GM12874 (cell line): Measurements from ENCODE around the gene TRAF3IP3.

ENCODE experiments used
- CTCF ChIP-seq: IDR thresholded peaks from 2 replicates; pipeline ENCODE4 v1.5.1; 2011; ENCODE audit warnings: low read depth, mild to moderate bottlenecking, control low read depth, low read length, moderate library complexity; ENCODE audit not compliant: insufficient read depth

Gene TRAF3IP3

GRCh38 chr1:209756615-209757445 is 977 bp downstream of the TRAF3IP3 start:
- TF ChIP-seq CTCF: no peak

- TF ChIP-seq CTCF: no peak
Measured at GRCh38 chr1:209758400-209758799, 2.5 kb downstream of the TRAF3IP3 start.

- no peak for TF ChIP-seq CTCF
Measured at GRCh38 chr1:209759829-209760359, 4.0 kb downstream of the TRAF3IP3 start.

GRCh38 chr1:209761011-209761635 is 5.3 kb downstream of the TRAF3IP3 start:
- no peak for TF ChIP-seq CTCF

- TF ChIP-seq CTCF: no peak
Measured at GRCh38 chr1:209766051-209766450, 10.2 kb downstream of the TRAF3IP3 start.

- TF ChIP-seq CTCF: no peak
Measured at GRCh38 chr1:209767096-209767495, 11.2 kb downstream of the TRAF3IP3 start.

GRCh38 chr1:209767706-209768105 is 11.9 kb downstream of the TRAF3IP3 start:
- TF ChIP-seq CTCF: no peak
